GM12878 (cell line): Measurements from ENCODE around the gene DGLUCY. TPM values are rescaled to one million over a fixed set of nuclear protein-coding genes. Genes with fewer than 3 reads are reported as not detected.

Experiments
- ATAC-seq: fragments of 200-7000 bp; cut with Tn5 transposase; 3 replicates; pipeline ENCODE4 v1.9.1; 2020; ENCODE audit warnings: mild to moderate bottlenecking, moderate library complexity
- BruUV-seq: library from RNA; stranded (reverse); fragments of 400-500 nt; replicated peaks from 2 replicates; lab custom pipeline; 2021; lab: Mats Ljungman, UMichigan
- CTCF ChIA-PET: fragments of 300-600 bp; sonication (Branson Sonifier 250); formaldehyde crosslinking; extraction: SDS; loops from one replicate; lab custom pipeline; 2021; ENCODE audit warnings: inconsistent platforms; lab: Yijun Ruan, JAX
- POLR2A ChIA-PET: fragments of 350-600 bp; formaldehyde crosslinking; extraction: SDS; loops from one replicate; lab custom pipeline; 2021; ENCODE audit warnings: inconsistent platforms; lab: Charles Lee
- RAD21 ChIA-PET: fragments of 300-600 bp; sonication (Branson Sonifier 250); formaldehyde crosslinking; loops from one replicate; lab custom pipeline; 2023; ENCODE audit warnings: antibody characterized with exemption; ENCODE audit not compliant: unreplicated experiment; lab: Charles Lee
- SMC1A ChIA-PET: fragments of 300-600 bp; sonication (Branson Sonifier 250); formaldehyde crosslinking; loops from one replicate; lab custom pipeline; 2023; ENCODE audit not compliant: unreplicated experiment, uncharacterized antibody; lab: Charles Lee
- DNase-seq: peaks from one replicate; pipeline ENCODE4 v3.0.0-alpha.2; 2011; ENCODE audit warnings: low read depth, low spot score
- FAIRE-seq: peaks from 3 replicates; lab custom pipeline; 2011; peaks lifted over from hg19 to GRCh38; lab: Jason Lieb, UNC
- H2AFZ ChIP-seq: 2 replicates; pipeline ENCODE4 v1.6.0; 2011; ENCODE audit warnings: low read depth, low read length, control low read depth; ENCODE audit not compliant: control insufficient read depth
- H3K27ac ChIP-seq: 2 replicates; pipeline ENCODE4 v1.5.1; 2011; ENCODE audit warnings: control low read depth; ENCODE audit not compliant: control insufficient read depth, insufficient read depth
- H3K27me3 ChIP-seq, 2 experiments: replicated peaks in 1 of 2; 2 replicates each; pipeline versions ENCODE4 v1.6.0 to v1.6.1; 2011; ENCODE audit warnings: low read length in 1 of 2; ENCODE audit not compliant: control insufficient read depth in 2 of 2, insufficient read depth in 2 of 2
- H3K36me3 ChIP-seq, 2 experiments: 2 replicates each; pipeline ENCODE4 v1.5.1; 2011; ENCODE audit warnings: low read length in 1 of 2; ENCODE audit not compliant: control insufficient read depth in 2 of 2, insufficient read depth in 2 of 2
- H3K4me1 ChIP-seq: 2 replicates; pipeline ENCODE4 v1.6.1; 2011; ENCODE audit warnings: mild to moderate bottlenecking, low read length, moderate library complexity, mixed read lengths; ENCODE audit not compliant: control insufficient read depth, insufficient read depth
- H3K4me2 ChIP-seq: 2 replicates; pipeline ENCODE4 v1.6.0; 2011; ENCODE audit warnings: control low read depth; ENCODE audit not compliant: control insufficient read depth, insufficient read depth
- H3K4me3 ChIP-seq: fragments of 200-600 bp; sonication (generic); 2 replicates; pipeline ENCODE4 v1.5.1; 2016
- H3K79me2 ChIP-seq: 2 replicates; pipeline ENCODE4 v1.6.0; 2011; ENCODE audit warnings: low read length; ENCODE audit not compliant: control insufficient read depth, insufficient read depth
- H3K9ac ChIP-seq: 2 replicates; pipeline ENCODE4 v1.8.0; 2011; ENCODE audit warnings: low read length, control low read depth, mixed read lengths; ENCODE audit not compliant: control insufficient read depth, insufficient read depth
- H3K9me3 ChIP-seq: replicated peaks from 3 replicates; pipeline ENCODE4 v1.5.1; 2011; ENCODE audit warnings: mild to moderate bottlenecking, low read length; ENCODE audit not compliant: control insufficient read depth, insufficient read depth
- H4K20me1 ChIP-seq: 2 replicates; pipeline ENCODE4 v1.6.0; 2011; ENCODE audit not compliant: control insufficient read depth, insufficient read depth
- ASH2L ChIP-seq: fragments of 300-600, 200-600 bp; sonication (generic); IDR thresholded peaks from 2 replicates; pipeline ENCODE4 v1.6.1; 2017; ENCODE audit warnings: low read depth, mild to moderate bottlenecking, borderline replicate concordance
- CHD1 ChIP-seq: IDR thresholded peaks from 2 replicates; pipeline ENCODE4 v1.6.1; 2012; ENCODE audit warnings: low read depth, low read length, improper control_type of control experiment
- CREB1 ChIP-seq: IDR thresholded peaks from 2 replicates; pipeline ENCODE4 v1.6.1; 2012; ENCODE audit warnings: low read depth, mild to moderate bottlenecking, inconsistent platforms
- DPF2 ChIP-seq: fragments of 450-650 bp; IDR thresholded peaks from 2 replicates; pipeline ENCODE4 v1.6.1; 2017; ENCODE audit warnings: mild to moderate bottlenecking
- JUND ChIP-seq: IDR thresholded peaks from 2 replicates; pipeline ENCODE4 v1.6.1; 2012; ENCODE audit warnings: low read depth, mild to moderate bottlenecking, low read length, improper control_type of control experiment, moderate library complexity
- MEF2B ChIP-seq: fragments of 450-650 bp; IDR thresholded peaks from 2 replicates; pipeline ENCODE4 v1.6.1; 2018; ENCODE audit warnings: mild to moderate bottlenecking, moderate library complexity; ENCODE audit not compliant: partially characterized antibody, poor library complexity, severe bottlenecking
- MLLT1 ChIP-seq: fragments of 450-650 bp; IDR thresholded peaks from 2 replicates; pipeline ENCODE4 v1.6.1; 2016; ENCODE audit warnings: mild to moderate bottlenecking
- PAX8 ChIP-seq: fragments of 450-650 bp; IDR thresholded peaks from 2 replicates; pipeline ENCODE4 v1.6.1; 2017; ENCODE audit warnings: mild to moderate bottlenecking, moderate library complexity
- PML ChIP-seq: IDR thresholded peaks from 2 replicates; pipeline ENCODE4 v1.6.1; 2012; ENCODE audit warnings: low read length, inconsistent platforms
- POLR2AphosphoS5 ChIP-seq: IDR thresholded peaks from 2 replicates; pipeline ENCODE4 v1.6.1; 2011; ENCODE audit warnings: mild to moderate bottlenecking, low read length, inconsistent platforms
- TARDBP ChIP-seq: IDR thresholded peaks from 2 replicates; pipeline ENCODE4 v1.6.1; 2016; ENCODE audit warnings: borderline replicate concordance
- TCF12 ChIP-seq: IDR thresholded peaks from 2 replicates; pipeline ENCODE4 v1.6.1; 2011; ENCODE audit warnings: low read depth, mild to moderate bottlenecking, low read length
- YY1 ChIP-seq: IDR thresholded peaks from 2 replicates; pipeline ENCODE4 v1.6.1; 2011; ENCODE audit warnings: low read depth, mild to moderate bottlenecking, low read length
- ZBTB11 ChIP-seq: fragments of 450-650 bp; formaldehyde crosslinking; IDR thresholded peaks from 2 replicates; pipeline ENCODE4 v1.5.0; 2022; ENCODE audit warnings: mild to moderate bottlenecking, missing genetic modification characterization
- ZNF24 ChIP-seq: fragments of 450-650 bp; IDR thresholded peaks from 2 replicates; pipeline ENCODE4 v1.6.1; 2017; ENCODE audit warnings: antibody characterized with exemption, mild to moderate bottlenecking
- WGBS: methylation state at CpG from one replicate; pipeline ENCODE4 v1.1.6; 2016; ENCODE audit warnings: low lambda C conversion rate; ENCODE audit not compliant: insufficient replicate concordance, insufficient coverage; ENCODE audit errors: missing lambda C conversion rate; 5-methylcytosine and 5-hydroxymethylcytosine counted together
- in situ Hi-C: fragments of 300-500 bp; cut with MboI; formaldehyde crosslinking; loops from 9 replicates; pipeline ENCODE4 v1.14.3; 2018; ENCODE audit warnings: mixed read lengths
- intact Hi-C: fragments of 100-400 bp; cut with micrococcal nuclease; formaldehyde crosslinking; loops from one replicate; pipeline ENCODE4 v1.14.2; 2022; ENCODE audit not compliant: unreplicated experiment
- polyA plus RNA-seq, 11 experiments: library from polyadenylated mRNA; depleted of rRNA in 4 of 11; unstranded in 6 of 11; stranded (reverse) in 5 of 11; fragments of >200 nt; fragmentation: Nextera tagmentation in 4 of 11; fragmentation: Illumina TruSeq in 1 of 11; extraction: Ambion mirVana in 4 of 11; extraction: Trizol in 1 of 11; gene quantifications; 1 replicate in 1 of 11; 2 replicates in 10 of 11; pipeline versions ENCODE4 v1.2.1 to v1.2.3, GENCODE V29; 2011 to 2016; ENCODE audit warnings: inconsistent platforms in 2 of 11, missing spikeins in 2 of 11, low read depth in 1 of 11
- total RNA-seq, 4 experiments: library from RNA; depleted of rRNA in 3 of 4; stranded (reverse); fragments of >200 nt in 3 of 4; fragmentation: Illumina TruSeq in 1 of 4; extraction: Trizol in 1 of 4; gene quantifications; 2 replicates each; pipeline versions ENCODE4 v1.2.1 to v1.2.3, GENCODE V29; 2013 to 2021
- TF ChIP-seq, protein P1 (sequence below): IDR thresholded peaks from 2 replicates; pipeline ENCODE4 v1.6.1; 2012; ENCODE audit warnings: low read depth, low read length, improper control_type of control experiment

DGLUCY gene
- total and polyA plus RNA-seq, 10 of the 15 experiments (the other 5 are each of a cell fraction or from before 2014, with no cell fraction given): 15.0 to 70.3 (median 55.1) TPM

GRCh38 chr14:91242635-91243034, 128.8 kb downstream of the DGLUCY start (continued):
- no peak for TF ChIP-seq ZBTB11 (CRISPR knock-in tag)
- TF ChIP-seq PML: no peak
- TF ChIP-seq TCF12: no peak
- no peak for TF ChIP-seq DPF2
- no peak for TF ChIP-seq PAX8
- no peak for TF ChIP-seq MEF2B
- no peak for TF ChIP-seq JUND
- no peak for TF ChIP-seq CREB1
- TF ChIP-seq ASH2L: no peak

- RAD21 ChIA-PET: interaction anchor here (0.6 to 5.2 kb wide), 15 partner anchors 8 to 340 kb away, joined by 3 to 90 read pairs (median 4); partner anchors contain the start of gene DGLUCY
- in situ Hi-C loops: no loop called here
- peak overlapping the region; percentile 62 for H3K4me3 ChIP-seq
- ATAC-seq (peak; percentile 28), FAIRE-seq (no peak), DNase-seq (no peak)
- CTCF ChIA-PET: interaction anchor here (0.6 to 6.5 kb wide), 10 partner anchors 9 to 175 kb away, joined by 3 to 59 read pairs (median 4); no protein-coding TSS in a partner anchor
- H3K9ac ChIP-seq: peak overlapping the region; percentile 55
- H3K79me2 ChIP-seq: peaks cover 17% of the 10 kb centered on the region
- peak overlapping the region; percentile 86 for H3K27ac ChIP-seq
- H3K4me2 ChIP-seq: peak overlapping the region; percentile 83
- BruUV-seq: TSS peak; percentile 75
- no peaks in the 10 kb centered on the region for H3K9me3 ChIP-seq
- TF ChIP-seq CHD1 (0 out of 2 replicates have a peak, but pooled peaks have one; percentile 48), POLR2AphosphoS5 (0 out of 2 replicates have a peak, but pooled peaks have one; percentile 29), TARDBP (no peak), ZNF24 (no peak), MLLT1 (0 out of 2 replicates have a peak, but pooled peaks have one; percentile 24), YY1 (peak; percentile 45; the same call in 1 of the 2 replicates)
- TF ChIP-seq, protein P1, sequence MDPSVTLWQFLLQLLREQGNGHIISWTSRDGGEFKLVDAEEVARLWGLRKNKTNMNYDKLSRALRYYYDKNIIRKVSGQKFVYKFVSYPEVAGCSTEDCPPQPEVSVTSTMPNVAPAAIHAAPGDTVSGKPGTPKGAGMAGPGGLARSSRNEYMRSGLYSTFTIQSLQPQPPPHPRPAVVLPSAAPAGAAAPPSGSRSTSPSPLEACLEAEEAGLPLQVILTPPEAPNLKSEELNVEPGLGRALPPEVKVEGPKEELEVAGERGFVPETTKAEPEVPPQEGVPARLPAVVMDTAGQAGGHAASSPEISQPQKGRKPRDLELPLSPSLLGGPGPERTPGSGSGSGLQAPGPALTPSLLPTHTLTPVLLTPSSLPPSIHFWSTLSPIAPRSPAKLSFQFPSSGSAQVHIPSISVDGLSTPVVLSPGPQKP: 0 out of 2 replicates have a peak, but pooled peaks have one; percentile 12
- intact Hi-C loops: loop anchor here (1.0 to 5.0 kb wide), 2 partner anchors 15 to 174 kb away; partner anchors contain the start of gene CCDC88C
- no peaks in the 10 kb centered on the region; a peak in 1 of 4 replicates for H3K36me3 ChIP-seq
- no peaks in the 10 kb centered on the region for H4K20me1 ChIP-seq
- peak overlapping the region; percentile 18; the same call in 1 of the 2 replicates for H2AFZ ChIP-seq
- H3K27me3 ChIP-seq: no peaks in the 10 kb centered on the region
- H3K4me1 ChIP-seq: peaks cover 39% of the 10 kb centered on the region
- POLR2A ChIA-PET: interaction anchor here (0.7 to 5.9 kb wide), 6 partner anchors 8 to 172 kb away, joined by 3 to 108 read pairs (median 4); no protein-coding TSS in a partner anchor
- SMC1A ChIA-PET: interaction anchor here (0.5 to 9.8 kb wide), 20 partner anchors 8 to 338 kb away, joined by 3 to 142 read pairs (median 4); partner anchors contain the start of gene DGLUCY
- WGBS: 18% methylated on average over 6 of the region's 6 CpGs
Measured at GRCh38 chr14:91243074-91243471, 129.2 kb downstream of the DGLUCY start.
